Neuronal stem cell (in vitro differentiated cells): ENCODE data around the gene PIEZO2.
A peak's percentile ranks its signal among the peaks of the same experiment; 100 is the strongest.

Source experiments
- DNase-seq: peaks from one replicate; pipeline ENCODE4 v3.0.0-alpha.2; 2013; ENCODE audit warnings: low spot score
- H2AFZ ChIP-seq: one replicate; pipeline ENCODE4 v1.6.1; 2013; ENCODE audit warnings: mild to moderate bottlenecking, low read length, inconsistent platforms
- H2AK5ac ChIP-seq: 2 replicates; pipeline ENCODE4 v1.6.1; 2013; ENCODE audit warnings: low read depth, mild to moderate bottlenecking, inconsistent platforms, low read length, moderate library complexity, mixed read lengths
- H2BK120ac ChIP-seq: 2 replicates; pipeline ENCODE4 v1.6.1; 2013; ENCODE audit warnings: low read depth, mild to moderate bottlenecking, inconsistent platforms, low read length, moderate library complexity, mixed read lengths
- H2BK12ac ChIP-seq: one replicate; pipeline ENCODE4 v1.6.1; 2013; ENCODE audit warnings: low read length, inconsistent platforms
- H2BK15ac ChIP-seq: 2 replicates; pipeline ENCODE4 v1.6.1; 2013; ENCODE audit warnings: mild to moderate bottlenecking, low read length, inconsistent platforms, mixed read lengths
- H2BK5ac ChIP-seq: one replicate; pipeline ENCODE4 v1.6.1; 2013; ENCODE audit warnings: inconsistent platforms, mild to moderate bottlenecking, low read length, moderate library complexity
- H3K14ac ChIP-seq: one replicate; pipeline ENCODE4 v1.6.1; 2013; ENCODE audit warnings: low read length, inconsistent platforms
- H3K18ac ChIP-seq: 2 replicates; pipeline ENCODE4 v1.6.1; 2013; ENCODE audit warnings: low read length, inconsistent platforms
- H3K23ac ChIP-seq: 2 replicates; pipeline ENCODE4 v1.6.1; 2013; ENCODE audit warnings: low read depth, mild to moderate bottlenecking, mixed read lengths, low read length, inconsistent platforms; ENCODE audit not compliant: poor library complexity
- H3K27ac ChIP-seq: replicated peaks from 3 replicates; pipeline ENCODE4 v1.5.1; 2013; ENCODE audit warnings: low read length, inconsistent platforms
- H3K27me3 ChIP-seq, 3 experiments: 2 replicates each; pipeline ENCODE4 v1.6.1; 2013; ENCODE audit warnings: low read length in 3 of 3, mild to moderate bottlenecking in 2 of 3, inconsistent platforms in 1 of 3, low read depth in 1 of 3, mixed read lengths in 1 of 3, moderate library complexity in 1 of 3; ENCODE audit not compliant: control insufficient read depth in 3 of 3, insufficient read depth in 3 of 3
- H3K36me3 ChIP-seq, 2 donors: replicated peaks in 1 of 2; 2 replicates each; pipeline ENCODE4 v1.6.1; 2013; ENCODE audit warnings: low read length in 2 of 2; ENCODE audit not compliant: control insufficient read depth in 2 of 2, insufficient read depth in 2 of 2
- H3K4ac ChIP-seq: 2 replicates; pipeline ENCODE4 v1.6.1; 2013; ENCODE audit warnings: inconsistent platforms, mild to moderate bottlenecking, low read length, moderate library complexity
- H3K4me1 ChIP-seq, 2 donors: 1 replicate in 1 of 2; 2 replicates in 1 of 2; pipeline ENCODE4 v1.6.1; 2013; ENCODE audit warnings: low read length in 2 of 2, low read depth in 1 of 2; ENCODE audit not compliant: control insufficient read depth in 2 of 2, insufficient read depth in 1 of 2
- H3K4me2 ChIP-seq: one replicate; pipeline ENCODE4 v1.6.1; 2013; ENCODE audit warnings: mild to moderate bottlenecking, low read length, inconsistent platforms; ENCODE audit not compliant: insufficient read depth, poor library complexity, severe bottlenecking
- H3K4me3 ChIP-seq, 2 donors: 2 replicates each; pipeline ENCODE4 v1.5.1; 2013; ENCODE audit warnings: low read length in 2 of 2, mild to moderate bottlenecking in 2 of 2, inconsistent platforms in 1 of 2, moderate library complexity in 1 of 2
- H3K79me1 ChIP-seq: one replicate; pipeline ENCODE4 v1.6.1; 2013; ENCODE audit warnings: low read depth, mild to moderate bottlenecking, inconsistent platforms, low read length, moderate library complexity
- H3K9ac ChIP-seq: one replicate; pipeline ENCODE4 v1.6.1; 2013; ENCODE audit warnings: mild to moderate bottlenecking, low read depth, low read length, inconsistent platforms; ENCODE audit not compliant: poor library complexity
- H3K9me3 ChIP-seq, 2 donors: replicated peaks in 1 of 2; 2 replicates each; pipeline versions ENCODE3 to v1.6.1; 2013; ENCODE audit warnings: low read length in 2 of 2, mild to moderate bottlenecking in 2 of 2, inconsistent platforms in 1 of 2, low read depth in 1 of 2, mixed read lengths in 1 of 2, moderate library complexity in 1 of 2; ENCODE audit not compliant: control insufficient read depth in 2 of 2, insufficient read depth in 1 of 2
- H4K8ac ChIP-seq: one replicate; pipeline ENCODE4 v1.6.1; 2013; ENCODE audit warnings: low read depth, mild to moderate bottlenecking, inconsistent platforms, low read length, moderate library complexity
- H4K91ac ChIP-seq: one replicate; pipeline ENCODE4 v1.6.1; 2013; ENCODE audit warnings: low read length, low read depth, mild to moderate bottlenecking, inconsistent platforms; ENCODE audit not compliant: poor library complexity
- WGBS, 2 donors: extraction: QIAGEN DNeasy Blood & Tissue Kit; methylation state at CpG; one replicate each; pipeline ENCODE4 v1.1.7; 2013; ENCODE audit warnings: missing lambda C conversion rate in 2 of 2, mixed read lengths in 1 of 2; ENCODE audit not compliant: insufficient read length in 2 of 2, insufficient replicate concordance in 1 of 2; ENCODE audit errors: extremely low coverage in 2 of 2; 5-methylcytosine and 5-hydroxymethylcytosine counted together

Gene PIEZO2

DNA sequence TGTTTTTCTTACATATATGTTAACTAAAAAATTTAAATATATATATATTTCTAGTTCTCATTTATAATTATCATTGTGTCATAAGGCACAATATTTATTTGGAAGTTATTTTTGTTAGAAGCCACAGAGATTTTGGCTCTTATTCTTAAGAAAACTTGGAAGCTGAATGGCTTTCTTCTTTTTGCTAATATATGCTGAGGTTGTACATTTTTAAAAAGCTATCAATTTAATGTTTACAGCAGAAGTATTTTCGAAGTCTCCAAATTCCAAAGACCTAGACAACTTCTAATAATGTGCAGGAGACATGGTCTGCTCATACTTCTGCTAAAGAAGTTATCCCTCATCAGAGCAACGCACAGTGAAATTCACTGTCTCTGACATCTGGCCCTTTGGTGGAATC is 3.7 kb upstream of the PIEZO2 start:
- no CpG with 5 or more reads among the region's 2 CpGs for WGBS, 2 donors
- Histone ChIP-seq H3K27me3 (peaks cover 7 to 36% (median 20%) of the 10 kb centered on the region in 3 experiments), H2AK5ac (no peak overlapping the region), H3K18ac (no peak overlapping the region), H3K23ac (no peak overlapping the region), H3K9ac (no peak overlapping the region), H3K4me1 (peaks cover 0 to 6% of the 10 kb centered on the region in 2 donors), H2BK12ac (no peak overlapping the region), H3K79me1 (peaks cover 2% of the 10 kb centered on the region), H3K4me2 (no peak overlapping the region), H2BK5ac (no peak overlapping the region), H3K4ac (no peak overlapping the region), H3K9me3 (no peaks in the 10 kb centered on the region), H2BK15ac (no peak overlapping the region), H3K27ac (no peak overlapping the region), H3K4me3 (no peak overlapping the region), H2BK120ac (no peak overlapping the region), H3K36me3 (no peaks in the 10 kb centered on the region), H4K91ac (no peak overlapping the region), H2AFZ (no peak overlapping the region), H3K14ac (no peak overlapping the region), H4K8ac (no peak overlapping the region)
- DNase-seq, result no peak

DNA sequence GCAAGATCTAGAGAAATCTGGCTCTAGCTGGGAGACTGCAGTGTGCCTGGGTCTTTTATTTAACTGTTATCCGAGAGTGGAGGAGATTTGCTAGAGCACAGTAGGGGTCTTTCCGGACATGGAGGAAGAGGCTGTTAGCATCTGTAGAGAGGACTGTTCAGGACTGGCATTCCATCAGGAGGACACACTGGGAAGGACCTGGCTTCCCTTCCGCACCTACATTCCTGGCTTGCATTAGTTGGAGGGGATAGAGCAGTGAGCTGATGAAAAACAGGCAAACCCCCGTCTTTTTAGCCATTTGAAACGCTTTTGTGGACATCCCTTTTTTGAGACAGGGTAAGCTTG is 874 bp upstream of the PIEZO2 start:
- H2AK5ac ChIP-seq, result no peak overlapping the region
- no peak overlapping the region for H3K27ac ChIP-seq
- no peak overlapping the region for H3K4ac ChIP-seq
- no peak overlapping the region for H2BK12ac ChIP-seq
- H3K79me1 ChIP-seq, result peaks cover 5% of the 10 kb centered on the region
- H2AFZ ChIP-seq, result peak overlapping the region; percentile 91
- H3K4me3 ChIP-seq, result no peak overlapping the region
- DNase-seq, result no peak
- H4K8ac ChIP-seq, result no peak overlapping the region
- H3K9me3 ChIP-seq, result no peaks in the 10 kb centered on the region
- H3K9ac ChIP-seq, result no peak overlapping the region
- H3K27me3 ChIP-seq, result peaks cover 16 to 62% (median 45%) of the 10 kb centered on the region in 3 experiments
- H3K36me3 ChIP-seq, result no peaks in the 10 kb centered on the region
- H2BK5ac ChIP-seq, result no peak overlapping the region
- WGBS, 2 donors, result no CpG with 5 or more reads among the region's 5 CpGs
- H3K18ac ChIP-seq, result no peak overlapping the region
- no peak overlapping the region for H4K91ac ChIP-seq
- no peak overlapping the region for H3K14ac ChIP-seq
- no peak overlapping the region for H3K23ac ChIP-seq
- peaks cover 0 to 15% of the 10 kb centered on the region in 2 donors for H3K4me1 ChIP-seq
- H2BK120ac ChIP-seq, result no peak overlapping the region
- H3K4me2 ChIP-seq, result no peak overlapping the region
- H2BK15ac ChIP-seq, result no peak overlapping the region

DNA sequence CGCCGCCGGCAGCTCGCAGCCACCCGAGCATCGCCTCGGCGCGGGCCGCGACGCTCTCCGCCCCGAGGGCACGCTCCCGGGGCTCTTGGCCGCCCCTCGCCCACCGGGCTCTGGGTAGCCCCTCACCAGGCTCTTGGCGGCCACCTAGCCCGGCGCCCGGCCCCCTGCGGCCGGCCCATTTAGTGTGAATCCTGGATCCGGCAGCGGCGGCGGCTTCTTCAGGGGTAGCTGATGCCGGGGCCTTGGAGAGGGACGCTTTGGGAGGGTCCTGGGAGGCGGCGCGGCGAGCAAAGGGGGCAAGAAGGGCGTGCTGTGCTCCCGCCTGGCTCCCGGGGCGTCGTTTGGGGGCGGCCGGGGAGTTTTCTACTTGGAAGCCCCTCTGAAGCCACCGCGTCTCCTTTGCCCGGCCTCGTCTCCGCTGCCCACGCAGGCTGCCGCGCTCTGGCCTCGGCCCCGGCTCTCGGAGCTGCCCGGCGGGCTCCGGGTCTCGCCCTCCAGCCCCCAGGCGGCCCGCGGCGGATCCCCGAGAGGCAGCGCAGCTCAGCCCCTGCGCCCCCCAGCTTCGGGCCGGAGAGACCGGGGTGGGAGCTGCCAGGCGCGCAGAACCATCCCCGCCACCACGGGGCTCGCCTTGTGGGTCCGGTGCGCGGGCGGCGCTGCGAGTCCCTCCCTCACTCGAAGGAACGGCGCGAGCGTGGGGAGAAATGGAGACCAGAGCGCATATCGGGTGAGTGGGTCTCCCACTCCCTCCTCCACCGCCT is 509 bp downstream of the PIEZO2 start:
- peaks cover 16 to 62% (median 45%) of the 10 kb centered on the region in 3 experiments for H3K27me3 ChIP-seq

DNA sequence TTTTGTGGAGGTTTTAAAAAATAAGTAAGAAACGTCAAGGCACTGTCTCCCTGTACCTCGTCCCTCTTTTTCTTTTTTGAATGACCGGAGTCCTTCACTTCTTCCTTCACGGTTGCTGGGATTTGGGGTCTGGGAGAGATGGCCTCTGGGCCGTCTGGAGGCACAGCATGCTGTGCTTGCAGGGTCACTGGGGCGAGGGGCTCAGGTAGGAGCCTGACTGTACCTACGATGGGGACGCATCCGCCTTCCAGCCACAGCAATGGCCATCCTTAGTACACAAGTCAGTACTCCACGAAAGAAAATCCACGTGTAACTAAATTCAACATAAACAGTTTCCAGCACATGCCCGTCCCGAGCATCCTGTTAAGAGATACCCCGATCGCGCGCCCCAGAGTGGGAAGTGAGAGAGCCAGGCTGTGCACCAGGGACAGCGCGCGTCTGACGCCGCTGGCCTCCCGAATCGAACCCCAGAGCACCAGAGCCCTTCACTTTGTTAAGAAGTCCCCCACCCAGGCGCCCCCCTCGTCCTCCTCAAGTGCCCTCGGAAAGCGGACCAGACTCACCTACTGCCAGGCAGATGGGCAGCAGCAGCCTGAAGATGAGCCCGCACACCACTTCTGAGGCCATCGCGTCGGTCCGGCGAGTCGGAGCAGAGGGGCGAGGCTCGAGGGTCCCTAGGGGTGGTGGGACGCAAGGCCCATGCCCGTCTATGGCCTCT is 1.2 kb downstream of the PIEZO2 start:
- Histone ChIP-seq H3K27me3 (peaks cover 16 to 62% (median 45%) of the 10 kb centered on the region in 3 experiments), H3K9ac (peak overlapping the region; percentile 89), H2BK12ac (peak overlapping the region; percentile 17), H3K36me3 (no peaks in the 10 kb centered on the region), H3K4ac (no peak overlapping the region), H2BK120ac (no peak overlapping the region), H4K91ac (no peak overlapping the region), H3K18ac (peak overlapping the region; percentile 96), H3K23ac (peak overlapping the region; percentile 39), H2BK15ac (peak overlapping the region; percentile 81), H3K4me3 (peak overlapping the region; percentile 49 to 76), H3K4me1 (peaks cover 0 to 15% of the 10 kb centered on the region in 2 donors), H3K79me1 (peaks cover 5% of the 10 kb centered on the region), H3K4me2 (peak overlapping the region; percentile 92), H2AK5ac (peak overlapping the region; percentile 65), H3K14ac (peak overlapping the region; percentile 79), H3K9me3 (no peaks in the 10 kb centered on the region), H3K27ac (no peak overlapping the region), H4K8ac (no peak overlapping the region), H2BK5ac (peak overlapping the region; percentile 20), H2AFZ (peak overlapping the region; percentile 91)
- WGBS, 2 donors, result no CpG with 5 or more reads among the region's 39 CpGs
- no peak for DNase-seq

More for the DNA sequence above, 509 bp downstream of the PIEZO2 start:
- no peak overlapping the region for H4K91ac ChIP-seq
- H3K14ac ChIP-seq, result peak overlapping the region; percentile 79
- H4K8ac ChIP-seq, result peak overlapping the region; percentile 57
- H2AFZ ChIP-seq, result peak overlapping the region; percentile 91
- peaks cover 0 to 15% of the 10 kb centered on the region in 2 donors for H3K4me1 ChIP-seq
- H3K9ac ChIP-seq, result peak overlapping the region; percentile 89
- peak overlapping the region; percentile 96 for H3K18ac ChIP-seq
- H3K4me3 ChIP-seq, result peak overlapping the region; percentile 49 to 76
- no peak overlapping the region for H2BK120ac ChIP-seq
- H2AK5ac ChIP-seq, result peak overlapping the region; percentile 65
- H3K4ac ChIP-seq, result no peak overlapping the region
- peak overlapping the region; percentile 92 for H3K4me2 ChIP-seq
- H3K9me3 ChIP-seq, result no peaks in the 10 kb centered on the region
- peak overlapping the region; percentile 76 for H3K23ac ChIP-seq
- H3K36me3 ChIP-seq, result no peaks in the 10 kb centered on the region
- no CpG with 5 or more reads among the region's 86 CpGs for WGBS, 2 donors
- peak overlapping the region; percentile 17 for H2BK12ac ChIP-seq
- H3K79me1 ChIP-seq, result peaks cover 5% of the 10 kb centered on the region
- H2BK5ac ChIP-seq, result peak overlapping the region; percentile 20
- no peak overlapping the region for H3K27ac ChIP-seq
- DNase-seq, result peak; percentile 26
- peak overlapping the region; percentile 81 for H2BK15ac ChIP-seq
